ENCODE results near the gene VWA5A. TPM values are rescaled to one million over a fixed set of nuclear protein-coding genes. Genes with fewer than 3 reads are reported as not detected.
A peak's percentile ranks its signal among the peaks of the same experiment; 100 is the strongest.

The VWA5A gene
- total and polyA plus RNA-seq, 2 of the 13 experiments (the other 11 are each of a cell fraction or from before 2014, with no cell fraction given), result 1.3 to 1.8 TPM

DNA sequence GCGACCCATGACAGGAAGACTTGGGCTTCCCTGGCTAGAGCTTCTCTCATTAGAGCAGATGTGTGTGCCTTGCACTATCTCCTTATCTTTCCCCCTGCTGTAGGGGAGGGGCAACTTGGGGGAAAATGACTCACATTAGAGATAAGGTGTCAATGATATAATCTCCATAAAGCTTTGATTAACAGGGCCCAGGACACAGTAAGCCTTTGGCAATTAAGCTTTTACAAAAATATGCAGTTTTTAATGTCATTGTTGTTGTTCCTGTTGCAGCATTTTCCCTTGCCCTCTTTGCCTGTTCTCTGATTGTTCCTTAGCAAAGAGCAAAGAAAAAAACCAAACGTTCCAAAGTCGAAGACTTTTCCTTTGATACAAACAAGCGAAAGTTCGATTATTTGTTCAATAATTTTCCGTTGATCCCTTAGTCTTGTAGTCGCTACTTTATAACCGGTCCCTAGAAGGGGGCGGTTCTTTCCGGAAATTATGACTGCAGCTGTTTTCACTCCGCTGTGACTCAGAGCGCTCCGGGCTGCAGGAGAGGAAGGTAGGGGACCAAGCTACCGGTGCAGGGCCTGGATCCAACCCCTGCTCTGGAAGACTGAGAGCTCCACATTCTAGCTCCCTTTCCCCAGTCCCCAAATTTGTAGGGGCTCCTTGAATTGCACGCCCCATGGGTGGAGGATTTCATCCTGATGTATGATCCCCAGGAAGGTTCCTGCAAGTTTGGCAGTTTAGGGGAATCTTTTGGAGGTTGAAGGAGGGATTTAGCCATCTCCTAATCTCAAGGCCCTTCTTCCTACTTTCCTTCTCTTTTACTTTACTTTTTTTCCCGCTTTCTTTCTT, at the start of gene VWA5A (continued):
- TF ChIP-seq MAFF (IDR thresholded peaks at IDR 0.05; ENCODE audit: low read depth, low read length) (no peak), ZNF124 (CRISPR knock-in tag; IDR thresholded peaks at IDR 0.05) (no peak), ZFX (CRISPR knock-in tag; IDR thresholded peaks at IDR 0.05; ENCODE audit: low read depth) (peak; percentile 20; the same call in 1 of the 2 replicates), ARHGAP35 (CRISPR knock-in tag; IDR thresholded peaks at IDR 0.05; ENCODE audit: borderline replicate concordance) (no peak), SP1 (IDR thresholded peaks at IDR 0.05) (no peak), SP1 (CRISPR knock-in tag; IDR thresholded peaks at IDR 0.05) (0 out of 2 replicates have a peak, but pooled peaks have one; percentile 31), GABPA (IDR thresholded peaks at IDR 0.05; ENCODE audit: low read depth, low read length) (no peak), GABPA (CRISPR knock-in tag; IDR thresholded peaks at IDR 0.05; ENCODE audit: low read depth) (peak; percentile 64), ZMYM4 (CRISPR knock-in tag; IDR thresholded peaks at IDR 0.05) (peak; percentile 19; the same call in 1 of the 2 replicates), TOE1 (CRISPR knock-in tag; IDR thresholded peaks at IDR 0.05) (no peak), POLR2G (IDR thresholded peaks at IDR 0.05; ENCODE audit: low read depth, low read length) (peak; percentile 59; the same call in 1 of the 2 replicates), ETV5 (CRISPR knock-in tag; IDR thresholded peaks at IDR 0.05; ENCODE audit: borderline replicate concordance) (peak; percentile 40; the same call in 1 of the 2 replicates), MATR3 (CRISPR knock-in tag; IDR thresholded peaks at IDR 0.05) (no peak)
- TF ChIP-seq, protein P1, sequence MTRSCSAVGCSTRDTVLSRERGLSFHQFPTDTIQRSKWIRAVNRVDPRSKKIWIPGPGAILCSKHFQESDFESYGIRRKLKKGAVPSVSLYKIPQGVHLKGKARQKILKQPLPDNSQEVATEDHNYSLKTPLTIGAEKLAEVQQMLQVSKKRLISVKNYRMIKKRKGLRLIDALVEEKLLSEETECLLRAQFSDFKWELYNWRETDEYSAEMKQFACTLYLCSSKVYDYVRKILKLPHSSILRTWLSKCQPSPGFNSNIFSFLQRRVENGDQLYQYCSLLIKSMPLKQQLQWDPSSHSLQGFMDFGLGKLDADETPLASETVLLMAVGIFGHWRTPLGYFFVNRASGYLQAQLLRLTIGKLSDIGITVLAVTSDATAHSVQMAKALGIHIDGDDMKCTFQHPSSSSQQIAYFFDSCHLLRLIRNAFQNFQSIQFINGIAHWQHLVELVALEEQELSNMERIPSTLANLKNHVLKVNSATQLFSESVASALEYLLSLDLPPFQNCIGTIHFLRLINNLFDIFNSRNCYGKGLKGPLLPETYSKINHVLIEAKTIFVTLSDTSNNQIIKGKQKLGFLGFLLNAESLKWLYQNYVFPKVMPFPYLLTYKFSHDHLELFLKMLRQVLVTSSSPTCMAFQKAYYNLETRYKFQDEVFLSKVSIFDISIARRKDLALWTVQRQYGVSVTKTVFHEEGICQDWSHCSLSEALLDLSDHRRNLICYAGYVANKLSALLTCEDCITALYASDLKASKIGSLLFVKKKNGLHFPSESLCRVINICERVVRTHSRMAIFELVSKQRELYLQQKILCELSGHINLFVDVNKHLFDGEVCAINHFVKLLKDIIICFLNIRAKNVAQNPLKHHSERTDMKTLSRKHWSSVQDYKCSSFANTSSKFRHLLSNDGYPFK (CRISPR knock-in tag; IDR thresholded peaks at IDR 0.05; ENCODE audit: borderline replicate concordance), result no peak
- TF ChIP-seq, protein P2, sequence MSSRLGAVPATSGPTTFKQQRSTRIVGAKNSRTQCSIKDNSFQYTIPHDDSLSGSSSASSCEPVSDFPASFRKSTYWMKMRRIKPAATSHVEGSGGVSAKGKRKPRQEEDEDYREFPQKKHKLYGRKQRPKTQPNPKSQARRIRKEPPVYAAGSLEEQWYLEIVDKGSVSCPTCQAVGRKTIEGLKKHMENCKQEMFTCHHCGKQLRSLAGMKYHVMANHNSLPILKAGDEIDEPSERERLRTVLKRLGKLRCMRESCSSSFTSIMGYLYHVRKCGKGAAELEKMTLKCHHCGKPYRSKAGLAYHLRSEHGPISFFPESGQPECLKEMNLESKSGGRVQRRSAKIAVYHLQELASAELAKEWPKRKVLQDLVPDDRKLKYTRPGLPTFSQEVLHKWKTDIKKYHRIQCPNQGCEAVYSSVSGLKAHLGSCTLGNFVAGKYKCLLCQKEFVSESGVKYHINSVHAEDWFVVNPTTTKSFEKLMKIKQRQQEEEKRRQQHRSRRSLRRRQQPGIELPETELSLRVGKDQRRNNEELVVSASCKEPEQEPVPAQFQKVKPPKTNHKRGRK (CRISPR knock-in tag; IDR thresholded peaks at IDR 0.05), result 0 out of 2 replicates have a peak, but pooled peaks have one; percentile 67
- TF ChIP-seq, protein P3, sequence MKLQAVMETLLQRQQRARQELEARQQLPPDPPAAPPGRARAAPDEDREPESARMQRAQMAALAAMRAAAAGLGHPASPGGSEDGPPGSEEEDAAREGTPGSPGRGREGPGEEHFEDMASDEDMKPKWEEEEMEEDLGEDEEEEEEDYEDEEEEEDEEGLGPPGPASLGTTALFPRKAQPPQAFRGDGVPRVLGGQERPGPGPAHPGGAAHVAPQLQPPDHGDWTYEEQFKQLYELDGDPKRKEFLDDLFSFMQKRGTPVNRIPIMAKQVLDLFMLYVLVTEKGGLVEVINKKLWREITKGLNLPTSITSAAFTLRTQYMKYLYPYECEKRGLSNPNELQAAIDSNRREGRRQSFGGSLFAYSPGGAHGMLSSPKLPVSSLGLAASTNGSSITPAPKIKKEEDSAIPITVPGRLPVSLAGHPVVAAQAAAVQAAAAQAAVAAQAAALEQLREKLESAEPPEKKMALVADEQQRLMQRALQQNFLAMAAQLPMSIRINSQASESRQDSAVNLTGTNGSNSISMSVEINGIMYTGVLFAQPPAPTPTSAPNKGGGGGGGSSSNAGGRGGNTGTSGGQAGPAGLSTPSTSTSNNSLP (IDR thresholded peaks at IDR 0.05; ENCODE audit: low read depth, low read length), result peak; percentile 20; the same call in 1 of the 2 replicates

All from HepG2 (cell line).